GM23338 (cell line): ENCODE results near the gene FURIN. TPM values are rescaled to one million over a fixed set of nuclear protein-coding genes. Genes with fewer than 3 reads are reported as not detected.

Experiments used
- ATAC-seq: fragments of 200-7000 bp; cut with Tn5 transposase; 3 replicates; pipeline ENCODE4 v1.9.1; 2020
- DNase-seq: peaks from one replicate; pipeline ENCODE4 v3.0.0-alpha.2; 2015; ENCODE audit warnings: low spot score
- H2AFZ ChIP-seq: fragments of 200-600 bp; sonication (generic); 2 replicates; pipeline ENCODE4 v1.8.0; 2016; ENCODE audit warnings: antibody characterized with exemption, mild to moderate bottlenecking, moderate library complexity
- H3F3A ChIP-seq: fragments of 200-600 bp; sonication (generic); replicated peaks from 2 replicates; pipeline ENCODE4 v1.8.0; 2017; ENCODE audit warnings: antibody characterized with exemption, mixed run types, low read depth
- H3K27ac ChIP-seq: fragments of 200-600 bp; sonication (generic); 2 replicates; pipeline ENCODE4 v1.6.1; 2016; ENCODE audit warnings: low read depth
- H3K27me3 ChIP-seq: fragments of 200-600 bp; sonication (generic); 2 replicates; pipeline ENCODE4 v1.8.0; 2016; ENCODE audit warnings: mild to moderate bottlenecking, mixed run types, moderate library complexity; ENCODE audit not compliant: insufficient read depth
- H3K36me3 ChIP-seq: fragments of 200-600 bp; sonication (generic); 2 replicates; pipeline ENCODE4 v1.8.0; 2016; ENCODE audit warnings: mild to moderate bottlenecking; ENCODE audit not compliant: insufficient read depth
- H3K4me1 ChIP-seq: fragments of 200-600 bp; sonication (generic); 2 replicates; pipeline ENCODE4 v1.8.0; 2016; ENCODE audit warnings: mild to moderate bottlenecking, moderate library complexity; ENCODE audit not compliant: insufficient read depth
- H3K4me2 ChIP-seq: fragments of 200-600 bp; sonication (generic); 2 replicates; pipeline ENCODE4 v1.7.1; 2017; ENCODE audit warnings: mixed run types
- H3K4me3 ChIP-seq: fragments of 200-600 bp; sonication (generic); 2 replicates; pipeline ENCODE4 v1.6.1; 2016; ENCODE audit warnings: mixed run types
- H3K79me2 ChIP-seq: fragments of 200-600 bp; sonication (generic); replicated peaks from 2 replicates; pipeline ENCODE4 v1.8.0; 2017; ENCODE audit warnings: mild to moderate bottlenecking; ENCODE audit not compliant: insufficient read depth
- H3K9me2 ChIP-seq: fragments of 200-600 bp; sonication (generic); 2 replicates; pipeline ENCODE4 v1.8.0; 2017; ENCODE audit not compliant: insufficient read depth
- H4K20me1 ChIP-seq: fragments of 200-600 bp; sonication (generic); replicated peaks from 2 replicates; pipeline ENCODE4 v1.8.0; 2017; ENCODE audit warnings: mild to moderate bottlenecking; ENCODE audit not compliant: insufficient read depth
- H3K27ac Mint-ChIP-seq: 2 replicates; pipeline ENCODE4 v1.8.0; 2020; ENCODE audit warnings: inconsistent platforms, mild to moderate bottlenecking, moderate library complexity, mixed read lengths
- H3K27me3 Mint-ChIP-seq: 3 replicates; pipeline ENCODE4 v1.8.0; 2022; ENCODE audit warnings: low read depth, mild to moderate bottlenecking, moderate library complexity, mixed read lengths, inconsistent platforms; ENCODE audit not compliant: insufficient read depth, poor library complexity
- H3K36me3 Mint-ChIP-seq: 3 replicates; pipeline ENCODE4 v1.8.0; 2021; ENCODE audit warnings: low read depth, mild to moderate bottlenecking, inconsistent platforms, moderate library complexity, mixed read lengths
- H3K4me1 Mint-ChIP-seq: 3 replicates; pipeline ENCODE4 v1.8.0; 2020; ENCODE audit warnings: mild to moderate bottlenecking, inconsistent platforms, mixed read lengths
- H3K4me3 Mint-ChIP-seq: 3 replicates; pipeline ENCODE4 v1.8.0; 2021; ENCODE audit warnings: moderate library complexity, mild to moderate bottlenecking, inconsistent platforms, mixed read lengths
- H3K9me3 Mint-ChIP-seq: 3 replicates; pipeline ENCODE4 v1.8.0; 2020; ENCODE audit warnings: moderate library complexity, mild to moderate bottlenecking, inconsistent platforms, mixed read lengths
- EZH2phosphoT487 ChIP-seq: fragments of 200-600 bp; sonication (generic); IDR thresholded peaks from one replicate; pipeline ENCODE4 v1.8.1; 2018; ENCODE audit warnings: antibody characterized with exemption; ENCODE audit not compliant: unreplicated experiment
- STAT1 ChIP-seq: IDR thresholded peaks from one replicate; pipeline ENCODE4 v1.6.1; 2016; ENCODE audit warnings: antibody characterized with exemption; ENCODE audit not compliant: unreplicated experiment
- ZNF114 ChIP-seq: fragments of 250-450 bp; sonication (Bioruptor Pico); IDR thresholded peaks from 2 replicates; pipeline ENCODE4 v1.5.0; 2020; ENCODE audit warnings: mild to moderate bottlenecking, moderate library complexity
- ZNF331 ChIP-seq: fragments of 250-450 bp; sonication (Bioruptor Pico); IDR thresholded peaks from 2 replicates; pipeline ENCODE4 v1.5.0; 2020; ENCODE audit warnings: low read depth, mild to moderate bottlenecking, moderate library complexity
- polyA plus RNA-seq: library from polyadenylated mRNA; unstranded; fragments of >200 nt; fragmentation: Nextera tagmentation; extraction: Ambion mirVana; gene quantifications from 2 replicates; pipeline ENCODE4 v1.2.1, GENCODE V29; 2016
- total RNA-seq: library from RNA; depleted of rRNA; stranded (reverse); fragments of >200 nt; shearing (Covaris generic); gene quantifications from 2 replicates; pipeline ENCODE4 v1.2.3, GENCODE V29; 2014
- TF ChIP-seq, protein P1 (sequence below): fragments of 250-450 bp; sonication (Bioruptor Pico); IDR thresholded peaks from 2 replicates; pipeline ENCODE4 v1.5.0; 2020; ENCODE audit warnings: mild to moderate bottlenecking, moderate library complexity
- TF ChIP-seq, protein P2 (sequence below): IDR thresholded peaks from 2 replicates; pipeline ENCODE4 v1.6.1; 2016; ENCODE audit warnings: antibody characterized with exemption

Gene FURIN
- total and polyA plus RNA-seq, 2 experiments from 2014 or later = 6.3 to 20.9 TPM

DNA sequence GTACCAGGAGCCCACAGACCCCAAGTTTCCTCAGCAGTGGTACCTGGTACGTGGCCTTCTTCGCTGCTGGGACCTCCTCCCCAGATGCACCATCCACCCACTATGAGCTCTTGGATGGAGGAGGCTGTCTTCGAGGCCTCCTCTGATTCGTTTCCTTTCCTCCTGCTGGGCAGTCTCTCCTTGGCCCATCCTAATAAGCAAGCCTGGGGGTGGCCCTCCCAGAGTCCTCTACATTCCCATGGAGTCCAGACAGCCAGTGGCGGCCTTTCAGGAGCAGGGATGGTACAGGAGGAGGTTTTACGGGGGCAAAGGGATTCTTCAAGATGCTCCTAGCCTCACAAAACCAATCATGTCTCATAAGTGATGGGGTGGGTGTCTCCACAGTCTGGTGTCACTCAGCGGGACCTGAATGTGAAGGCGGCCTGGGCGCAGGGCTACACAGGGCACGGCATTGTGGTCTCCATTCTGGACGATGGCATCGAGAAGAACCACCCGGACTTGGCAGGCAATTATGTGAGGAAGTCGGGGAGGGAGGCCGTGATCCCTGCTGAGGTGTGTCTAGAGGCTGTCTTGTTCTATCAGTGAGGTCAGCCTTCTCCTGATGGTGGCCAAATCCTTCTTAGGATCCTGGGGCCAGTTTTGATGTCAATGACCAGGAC is 8.3 kb downstream of the FURIN start:
- Mint-ChIP-seq H3K9me3 (no peaks in the 10 kb centered on the region), H3K4me3 (no peak overlapping the region), H3K36me3 (peaks cover 26% of the 10 kb centered on the region), H3K27ac (no peak overlapping the region), H3K27me3 (peaks cover 5% of the 10 kb centered on the region), H3K4me1 (peaks cover 27% of the 10 kb centered on the region)
- Histone ChIP-seq H3K36me3 (no peaks in the 10 kb centered on the region; the same call in 1 of the 2 replicates), H3K79me2 (peaks cover 22% of the 10 kb centered on the region), H3F3A (no peaks in the 10 kb centered on the region; the same call in 1 of the 2 replicates), H3K4me1 (peaks cover 23% of the 10 kb centered on the region), H3K27me3 (no peaks in the 10 kb centered on the region), H3K4me3 (no peak overlapping the region), H3K9me2 (no peaks in the 10 kb centered on the region), H2AFZ (no peak overlapping the region), H3K4me2 (no peak overlapping the region), H4K20me1 (no peaks in the 10 kb centered on the region), H3K27ac (no peak overlapping the region)
- TF ChIP-seq ZNF331 (no peak), ZNF114 (CRISPR knock-in tag) (no peak), EZH2phosphoT487 (no peak), STAT1 (no peak)
- TF ChIP-seq, protein P1, sequence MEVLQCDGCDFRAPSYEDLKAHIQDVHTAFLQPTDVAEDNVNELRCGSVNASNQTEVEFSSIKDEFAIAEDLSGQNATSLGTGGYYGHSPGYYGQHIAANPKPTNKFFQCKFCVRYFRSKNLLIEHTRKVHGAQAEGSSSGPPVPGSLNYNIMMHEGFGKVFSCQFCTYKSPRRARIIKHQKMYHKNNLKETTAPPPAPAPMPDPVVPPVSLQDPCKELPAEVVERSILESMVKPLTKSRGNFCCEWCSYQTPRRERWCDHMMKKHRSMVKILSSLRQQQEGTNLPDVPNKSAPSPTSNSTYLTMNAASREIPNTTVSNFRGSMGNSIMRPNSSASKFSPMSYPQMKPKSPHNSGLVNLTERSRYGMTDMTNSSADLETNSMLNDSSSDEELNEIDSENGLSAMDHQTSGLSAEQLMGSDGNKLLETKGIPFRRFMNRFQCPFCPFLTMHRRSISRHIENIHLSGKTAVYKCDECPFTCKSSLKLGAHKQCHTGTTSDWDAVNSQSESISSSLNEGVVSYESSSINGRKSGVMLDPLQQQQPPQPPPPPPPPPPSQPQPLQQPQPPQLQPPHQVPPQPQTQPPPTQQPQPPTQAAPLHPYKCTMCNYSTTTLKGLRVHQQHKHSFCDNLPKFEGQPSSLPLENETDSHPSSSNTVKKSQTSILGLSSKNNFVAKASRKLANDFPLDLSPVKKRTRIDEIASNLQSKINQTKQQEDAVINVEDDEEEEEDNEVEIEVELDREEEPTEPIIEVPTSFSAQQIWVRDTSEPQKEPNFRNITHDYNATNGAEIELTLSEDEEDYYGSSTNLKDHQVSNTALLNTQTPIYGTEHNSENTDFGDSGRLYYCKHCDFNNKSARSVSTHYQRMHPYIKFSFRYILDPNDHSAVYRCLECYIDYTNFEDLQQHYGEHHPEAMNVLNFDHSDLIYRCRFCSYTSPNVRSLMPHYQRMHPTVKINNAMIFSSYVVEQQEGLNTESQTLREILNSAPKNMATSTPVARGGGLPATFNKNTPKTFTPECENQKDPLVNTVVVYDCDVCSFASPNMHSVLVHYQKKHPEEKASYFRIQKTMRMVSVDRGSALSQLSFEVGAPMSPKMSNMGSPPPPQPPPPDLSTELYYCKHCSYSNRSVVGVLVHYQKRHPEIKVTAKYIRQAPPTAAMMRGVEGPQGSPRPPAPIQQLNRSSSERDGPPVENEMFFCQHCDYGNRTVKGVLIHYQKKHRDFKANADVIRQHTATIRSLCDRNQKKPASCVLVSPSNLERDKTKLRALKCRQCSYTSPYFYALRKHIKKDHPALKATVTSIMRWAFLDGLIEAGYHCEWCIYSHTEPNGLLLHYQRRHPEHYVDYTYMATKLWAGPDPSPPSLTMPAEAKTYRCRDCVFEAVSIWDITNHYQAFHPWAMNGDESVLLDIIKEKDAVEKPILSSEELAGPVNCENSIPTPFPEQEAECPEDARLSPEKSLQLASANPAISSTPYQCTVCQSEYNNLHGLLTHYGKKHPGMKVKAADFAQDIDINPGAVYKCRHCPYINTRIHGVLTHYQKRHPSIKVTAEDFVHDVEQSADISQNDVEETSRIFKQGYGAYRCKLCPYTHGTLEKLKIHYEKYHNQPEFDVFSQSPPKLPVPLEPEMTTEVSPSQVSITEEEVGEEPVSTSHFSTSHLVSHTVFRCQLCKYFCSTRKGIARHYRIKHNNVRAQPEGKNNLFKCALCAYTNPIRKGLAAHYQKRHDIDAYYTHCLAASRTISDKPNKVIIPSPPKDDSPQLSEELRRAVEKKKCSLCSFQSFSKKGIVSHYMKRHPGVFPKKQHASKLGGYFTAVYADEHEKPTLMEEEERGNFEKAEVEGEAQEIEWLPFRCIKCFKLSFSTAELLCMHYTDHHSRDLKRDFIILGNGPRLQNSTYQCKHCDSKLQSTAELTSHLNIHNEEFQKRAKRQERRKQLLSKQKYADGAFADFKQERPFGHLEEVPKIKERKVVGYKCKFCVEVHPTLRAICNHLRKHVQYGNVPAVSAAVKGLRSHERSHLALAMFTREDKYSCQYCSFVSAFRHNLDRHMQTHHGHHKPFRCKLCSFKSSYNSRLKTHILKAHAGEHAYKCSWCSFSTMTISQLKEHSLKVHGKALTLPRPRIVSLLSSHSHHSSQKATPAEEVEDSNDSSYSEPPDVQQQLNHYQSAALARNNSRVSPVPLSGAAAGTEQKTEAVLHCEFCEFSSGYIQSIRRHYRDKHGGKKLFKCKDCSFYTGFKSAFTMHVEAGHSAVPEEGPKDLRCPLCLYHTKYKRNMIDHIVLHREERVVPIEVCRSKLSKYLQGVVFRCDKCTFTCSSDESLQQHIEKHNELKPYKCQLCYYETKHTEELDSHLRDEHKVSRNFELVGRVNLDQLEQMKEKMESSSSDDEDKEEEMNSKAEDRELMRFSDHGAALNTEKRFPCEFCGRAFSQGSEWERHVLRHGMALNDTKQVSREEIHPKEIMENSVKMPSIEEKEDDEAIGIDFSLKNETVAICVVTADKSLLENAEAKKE (CRISPR knock-in tag) = no peak
- ATAC-seq (no peak), DNase-seq (no peak)

DNA sequence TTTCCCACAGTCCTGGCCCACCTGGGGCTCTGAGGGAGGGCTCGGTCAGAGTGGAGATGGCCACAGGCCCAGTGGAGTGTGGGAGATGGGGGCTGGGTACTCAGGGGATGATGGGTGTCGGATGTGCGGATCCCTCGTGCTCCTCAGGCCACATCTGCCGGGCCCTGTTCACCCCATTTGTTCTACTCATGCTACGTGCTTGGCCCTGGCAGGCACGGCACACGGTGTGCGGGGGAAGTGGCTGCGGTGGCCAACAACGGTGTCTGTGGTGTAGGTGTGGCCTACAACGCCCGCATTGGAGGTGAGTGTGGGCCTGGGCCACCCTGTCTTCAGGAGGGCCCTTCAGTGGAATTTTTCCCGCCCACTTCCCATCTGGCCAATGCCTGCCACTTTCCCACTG is 8.9 kb downstream of the FURIN start:
- Histone ChIP-seq H3K79me2 (peaks cover 20% of the 10 kb centered on the region), H3F3A (no peaks in the 10 kb centered on the region; the same call in 1 of the 2 replicates), H3K4me1 (peaks cover 21% of the 10 kb centered on the region), H3K9me2 (no peaks in the 10 kb centered on the region), H3K27me3 (no peaks in the 10 kb centered on the region), H3K4me2 (no peak overlapping the region), H2AFZ (no peak overlapping the region), H3K27ac (no peak overlapping the region), H4K20me1 (no peaks in the 10 kb centered on the region), H3K36me3 (no peaks in the 10 kb centered on the region; the same call in 1 of the 2 replicates), H3K4me3 (no peak overlapping the region)
- Mint-ChIP-seq H3K4me1 (peaks cover 25% of the 10 kb centered on the region), H3K9me3 (no peaks in the 10 kb centered on the region), H3K27ac (no peak overlapping the region), H3K4me3 (no peak overlapping the region), H3K36me3 (peaks cover 26% of the 10 kb centered on the region), H3K27me3 (peaks cover 6% of the 10 kb centered on the region)
- no peak for ATAC-seq
- no peak for DNase-seq
- TF ChIP-seq, protein P2, sequence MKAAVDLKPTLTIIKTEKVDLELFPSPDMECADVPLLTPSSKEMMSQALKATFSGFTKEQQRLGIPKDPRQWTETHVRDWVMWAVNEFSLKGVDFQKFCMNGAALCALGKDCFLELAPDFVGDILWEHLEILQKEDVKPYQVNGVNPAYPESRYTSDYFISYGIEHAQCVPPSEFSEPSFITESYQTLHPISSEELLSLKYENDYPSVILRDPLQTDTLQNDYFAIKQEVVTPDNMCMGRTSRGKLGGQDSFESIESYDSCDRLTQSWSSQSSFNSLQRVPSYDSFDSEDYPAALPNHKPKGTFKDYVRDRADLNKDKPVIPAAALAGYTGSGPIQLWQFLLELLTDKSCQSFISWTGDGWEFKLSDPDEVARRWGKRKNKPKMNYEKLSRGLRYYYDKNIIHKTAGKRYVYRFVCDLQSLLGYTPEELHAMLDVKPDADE = no peak
